ENCODE measurements around the gene RRP8. TPM values are rescaled to one million over a fixed set of nuclear protein-coding genes. Genes with fewer than 3 reads are reported as not detected.

RRP8 gene
- total RNA-seq, 2 experiments from 2014 or later, result 39.6 to 43.1 TPM

DNA sequence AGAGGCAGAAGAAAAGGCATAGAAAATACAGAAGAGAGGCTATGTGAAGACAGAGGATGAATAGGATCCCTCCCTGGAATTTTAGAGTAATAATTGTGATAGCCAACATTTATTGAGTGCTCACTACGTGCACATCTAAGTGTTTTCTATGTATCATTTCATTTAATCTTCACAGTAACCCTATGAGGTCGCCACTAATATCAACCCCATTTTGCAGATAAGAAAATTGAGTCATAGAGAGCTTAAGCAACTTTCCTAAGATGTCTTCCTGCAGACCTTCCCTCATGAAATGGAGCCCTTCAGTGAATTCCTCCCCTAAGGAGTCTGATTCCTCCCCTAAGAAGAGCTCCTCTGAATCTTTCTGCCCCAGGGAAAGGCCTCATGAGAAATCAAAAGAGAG is 38.1 kb downstream of the RRP8 start:
- Mint-ChIP-seq H3K27me3 (no peaks in the 10 kb centered on the region), H3K4me3 (no peak overlapping the region), H3K4me1 (ENCODE audit: low read depth) (no peaks in the 10 kb centered on the region), H3K9me3 (no peaks in the 10 kb centered on the region), H3K36me3 (ENCODE audit: low read depth) (peaks cover 6% of the 10 kb centered on the region), H3K27ac (no peak overlapping the region)
- no peak for DNase-seq
- TF ChIP-seq CTCF (IDR thresholded peaks at IDR 0.05), result no peak
- ChIA-PET POLR2A (no interaction called here), CTCF (interaction anchor here (1.2 kb wide), 1 partner anchor 102 kb away, joined by 3 read pairs; no protein-coding TSS in a partner anchor)
- intact Hi-C loops (cut with micrococcal nuclease), result loop anchor here (1.0 kb wide), 1 partner anchor 8 kb away; no protein-coding TSS in a partner anchor
- ATAC-seq, result no peak

DNA sequence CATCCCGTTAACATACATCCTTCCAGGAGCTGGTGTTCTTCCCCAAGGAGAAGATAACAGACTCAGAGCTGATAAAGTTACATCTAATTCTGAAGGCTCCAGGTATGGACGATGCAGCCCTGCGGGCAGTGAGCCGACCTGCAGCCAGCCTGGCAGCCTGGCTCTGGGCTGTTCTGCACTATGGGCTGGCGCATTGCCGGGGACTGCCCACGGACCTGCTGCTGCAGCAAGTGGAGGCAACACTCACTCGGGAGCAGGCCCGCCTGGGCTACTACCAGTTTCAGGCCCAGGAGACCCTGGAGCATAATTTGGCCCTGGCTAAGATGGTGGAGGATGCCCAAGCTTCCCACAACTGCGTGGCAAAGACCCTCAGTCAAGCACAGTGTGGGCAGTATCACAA is 39.7 kb downstream of the RRP8 start:
- DNase-seq, result no peak
- H3K36me3 Mint-ChIP-seq (ENCODE audit: low read depth), result peaks cover 4% of the 10 kb centered on the region
- no peak for ATAC-seq
- no peak overlapping the region for H3K27ac Mint-ChIP-seq
- no peaks in the 10 kb centered on the region for H3K4me1 Mint-ChIP-seq (ENCODE audit: low read depth)
- no peak overlapping the region for H3K4me3 Mint-ChIP-seq
- CTCF ChIA-PET, result interaction anchor here (1.0 to 1.9 kb wide), 3 partner anchors 33 to 194 kb away, joined by 3 to 5 read pairs (median 4); no protein-coding TSS in a partner anchor
- TF ChIP-seq CTCF (IDR thresholded peaks at IDR 0.05), result no peak
- POLR2A ChIA-PET, result no interaction called here
- no peaks in the 10 kb centered on the region for H3K9me3 Mint-ChIP-seq
- no peaks in the 10 kb centered on the region for H3K27me3 Mint-ChIP-seq
- intact Hi-C loops (cut with micrococcal nuclease), result no loop called here

- ATAC-seq (no peak), DNase-seq (no peak)
- no peaks in the 10 kb centered on the region for H3K27me3 Mint-ChIP-seq
- H3K27ac Mint-ChIP-seq, result no peak overlapping the region
- peaks cover 4% of the 10 kb centered on the region for H3K36me3 Mint-ChIP-seq (ENCODE audit: low read depth)
- POLR2A ChIA-PET, result no interaction called here
- intact Hi-C loops (cut with micrococcal nuclease), result no loop called here
- H3K4me3 Mint-ChIP-seq, result no peak overlapping the region
- no peaks in the 10 kb centered on the region for H3K9me3 Mint-ChIP-seq
- no peak for TF ChIP-seq CTCF (IDR thresholded peaks at IDR 0.05)
- no peaks in the 10 kb centered on the region for H3K4me1 Mint-ChIP-seq (ENCODE audit: low read depth)
- CTCF ChIA-PET, result interaction anchor here (1.0 to 1.9 kb wide), 3 partner anchors 32 to 194 kb away, joined by 3 to 5 read pairs (median 4); no protein-coding TSS in a partner anchor
Measured at GRCh38 chr11:6563121-6563619, 40.2 kb downstream of the RRP8 start.

GRCh38 chr11:6561288-6561687 is 42.1 kb downstream of the RRP8 start:
- H3K36me3 Mint-ChIP-seq (ENCODE audit: low read depth), result peaks cover 4% of the 10 kb centered on the region
- ATAC-seq (no peak), DNase-seq (no peak)
- no peak for TF ChIP-seq CTCF (IDR thresholded peaks at IDR 0.05)
- no peaks in the 10 kb centered on the region for H3K9me3 Mint-ChIP-seq
- no peaks in the 10 kb centered on the region for H3K27me3 Mint-ChIP-seq
- POLR2A ChIA-PET, result interaction anchor here (1.2 kb wide), 1 partner anchor 9 kb away, joined by 3 read pairs; no protein-coding TSS in a partner anchor
- no peaks in the 10 kb centered on the region for H3K4me1 Mint-ChIP-seq (ENCODE audit: low read depth)
- CTCF ChIA-PET, result no interaction called here
- H3K27ac Mint-ChIP-seq, result no peak overlapping the region
- H3K4me3 Mint-ChIP-seq, result no peak overlapping the region
- intact Hi-C loops (cut with micrococcal nuclease), result no loop called here

DNA sequence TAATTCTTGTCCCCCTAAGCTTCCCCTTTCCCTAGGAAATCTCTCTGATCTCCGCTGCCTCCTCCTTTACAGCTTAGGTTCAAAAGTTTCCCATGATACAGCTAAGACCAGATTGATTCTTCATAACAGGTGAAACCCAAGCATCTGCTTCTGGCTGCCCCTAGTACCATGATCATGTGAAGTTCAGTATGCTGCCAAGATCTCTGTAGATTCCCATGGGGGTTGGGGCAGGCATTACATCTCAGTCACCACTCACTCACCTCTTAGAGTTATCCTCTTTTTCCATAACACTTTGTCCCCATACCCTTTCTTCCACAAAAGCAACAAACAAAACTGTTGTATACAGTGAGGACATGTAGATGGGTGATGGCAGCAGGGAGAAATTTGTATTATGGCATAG is 44.0 kb downstream of the RRP8 start:
- Mint-ChIP-seq H3K4me3 (no peak overlapping the region), H3K36me3 (ENCODE audit: low read depth) (peaks cover 4% of the 10 kb centered on the region), H3K4me1 (ENCODE audit: low read depth) (no peaks in the 10 kb centered on the region), H3K9me3 (no peaks in the 10 kb centered on the region), H3K27me3 (no peaks in the 10 kb centered on the region), H3K27ac (no peak overlapping the region)
- ATAC-seq (no peak), DNase-seq (no peak)
- TF ChIP-seq CTCF (IDR thresholded peaks at IDR 0.05), result no peak
- intact Hi-C loops (cut with micrococcal nuclease), result no loop called here
- ChIA-PET POLR2A (interaction anchor here (0.6 kb wide), 1 partner anchor 17 kb away, joined by 3 read pairs; no protein-coding TSS in a partner anchor), CTCF (no interaction called here)
